ENCODE data around the gene FMN2.

DNA sequence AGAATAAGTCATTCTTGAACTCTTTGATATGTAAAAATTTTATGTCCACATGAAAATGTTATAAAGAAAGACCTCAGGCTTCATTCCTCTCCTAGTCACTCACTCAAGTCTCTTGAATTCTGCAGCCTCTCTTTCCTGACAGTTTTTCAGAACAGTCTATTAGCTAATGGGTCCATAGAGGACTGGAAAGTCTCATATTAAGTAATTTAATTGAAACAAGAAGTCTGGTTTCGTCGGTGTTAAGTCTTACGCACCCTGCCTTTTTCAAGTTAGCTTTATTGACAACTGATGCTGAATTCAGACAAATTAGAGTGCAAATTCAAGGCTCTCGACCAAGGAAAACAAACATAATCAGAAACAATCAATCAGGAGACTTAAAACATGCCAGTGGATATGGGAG lies 414.5 kb downstream of the FMN2 start:
- TF ChIP-seq, protein P1, sequence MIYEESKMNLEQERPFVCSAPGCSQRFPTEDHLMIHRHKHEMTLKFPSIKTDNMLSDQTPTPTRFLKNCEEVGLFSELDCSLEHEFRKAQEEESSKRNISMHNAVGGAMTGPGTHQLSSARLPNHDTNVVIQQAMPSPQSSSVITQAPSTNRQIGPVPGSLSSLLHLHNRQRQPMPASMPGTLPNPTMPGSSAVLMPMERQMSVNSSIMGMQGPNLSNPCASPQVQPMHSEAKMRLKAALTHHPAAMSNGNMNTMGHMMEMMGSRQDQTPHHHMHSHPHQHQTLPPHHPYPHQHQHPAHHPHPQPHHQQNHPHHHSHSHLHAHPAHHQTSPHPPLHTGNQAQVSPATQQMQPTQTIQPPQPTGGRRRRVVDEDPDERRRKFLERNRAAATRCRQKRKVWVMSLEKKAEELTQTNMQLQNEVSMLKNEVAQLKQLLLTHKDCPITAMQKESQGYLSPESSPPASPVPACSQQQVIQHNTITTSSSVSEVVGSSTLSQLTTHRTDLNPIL (CRISPR knock-in tag; IDR thresholded peaks at IDR 0.05; ENCODE audit: low read depth) = no peak
- no peak for TF ChIP-seq ARNTL (CRISPR knock-in tag; IDR thresholded peaks at IDR 0.05; ENCODE audit: borderline replicate concordance, low read depth)
- TF ChIP-seq ESRRG (CRISPR knock-in tag; IDR thresholded peaks at IDR 0.05) = no peak
- no peak for TF ChIP-seq OSR1 (CRISPR knock-in tag; IDR thresholded peaks at IDR 0.05)
- TF ChIP-seq ZNF565 (CRISPR knock-in tag; conservative IDR thresholded peaks at IDR 0.05; ENCODE audit: low read depth) = no peak
